ENCODE data around the gene ATG13.

ATG13 gene

DNA sequence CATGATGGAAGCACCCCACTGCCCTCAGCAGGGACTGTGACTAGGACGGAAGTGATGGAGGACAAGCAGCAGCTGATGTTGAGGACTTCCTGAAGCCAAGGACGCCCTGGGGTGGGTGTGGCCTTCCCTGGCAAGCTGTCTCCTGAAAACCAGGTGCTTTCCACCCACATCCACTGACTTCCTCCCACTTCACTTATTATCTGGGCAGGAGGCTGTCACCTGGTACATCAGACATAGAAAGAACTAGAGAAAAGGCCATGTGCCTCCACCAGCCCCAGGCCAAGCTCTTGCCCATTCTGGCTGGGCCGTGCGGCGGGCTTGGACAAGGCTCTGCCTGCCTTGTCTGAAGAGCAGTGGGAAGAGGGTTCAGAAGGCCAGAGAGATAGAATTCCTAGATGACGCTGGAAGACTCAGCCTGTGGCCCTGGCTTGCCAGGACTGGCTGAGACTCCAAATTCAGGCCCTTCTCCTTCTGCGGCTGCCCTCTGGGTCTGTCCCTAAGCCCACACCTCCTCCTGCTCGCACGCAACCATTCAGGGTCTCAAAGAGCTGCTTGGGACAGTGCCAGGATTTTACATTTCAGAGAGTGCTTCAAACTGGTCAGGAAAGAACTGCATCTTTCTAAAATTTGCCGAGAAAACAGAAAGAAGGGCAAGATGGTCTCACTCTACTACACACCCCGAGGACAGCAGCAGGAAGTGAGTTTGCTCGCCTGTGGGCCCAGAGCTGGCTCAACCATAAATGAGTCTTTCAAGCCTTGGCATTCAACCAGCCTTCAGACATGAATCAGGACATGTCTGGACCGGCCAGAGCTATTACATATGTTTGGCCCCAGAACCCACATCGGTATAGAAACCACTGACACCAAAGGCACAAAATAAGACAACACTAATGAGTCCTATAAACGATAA is 69.8 kb downstream of the ATG13 start:
- peak overlapping the region; percentile 99 for H3K27ac ChIP-seq
- DNase-seq (ENCODE audit: low spot score): peak; percentile 84
- ChIA-PET POLR2A (ENCODE audit: low non-redundant PET) (interaction anchor here (1.5 to 2.4 kb wide), 2 partner anchors 11 to 14 kb away, joined by 4 to 28 read pairs; partner anchors contain the start of genes ARHGAP1 and ZNF408), CTCF (interaction anchor here (0.6 kb wide), 1 partner anchor 190 kb away, joined by 4 read pairs; no protein-coding TSS in a partner anchor)
- TF ChIP-seq, protein P1, sequence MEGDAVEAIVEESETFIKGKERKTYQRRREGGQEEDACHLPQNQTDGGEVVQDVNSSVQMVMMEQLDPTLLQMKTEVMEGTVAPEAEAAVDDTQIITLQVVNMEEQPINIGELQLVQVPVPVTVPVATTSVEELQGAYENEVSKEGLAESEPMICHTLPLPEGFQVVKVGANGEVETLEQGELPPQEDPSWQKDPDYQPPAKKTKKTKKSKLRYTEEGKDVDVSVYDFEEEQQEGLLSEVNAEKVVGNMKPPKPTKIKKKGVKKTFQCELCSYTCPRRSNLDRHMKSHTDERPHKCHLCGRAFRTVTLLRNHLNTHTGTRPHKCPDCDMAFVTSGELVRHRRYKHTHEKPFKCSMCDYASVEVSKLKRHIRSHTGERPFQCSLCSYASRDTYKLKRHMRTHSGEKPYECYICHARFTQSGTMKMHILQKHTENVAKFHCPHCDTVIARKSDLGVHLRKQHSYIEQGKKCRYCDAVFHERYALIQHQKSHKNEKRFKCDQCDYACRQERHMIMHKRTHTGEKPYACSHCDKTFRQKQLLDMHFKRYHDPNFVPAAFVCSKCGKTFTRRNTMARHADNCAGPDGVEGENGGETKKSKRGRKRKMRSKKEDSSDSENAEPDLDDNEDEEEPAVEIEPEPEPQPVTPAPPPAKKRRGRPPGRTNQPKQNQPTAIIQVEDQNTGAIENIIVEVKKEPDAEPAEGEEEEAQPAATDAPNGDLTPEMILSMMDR (conservative IDR thresholded peaks at IDR 0.05; ENCODE audit: low read depth): no peak

DNA sequence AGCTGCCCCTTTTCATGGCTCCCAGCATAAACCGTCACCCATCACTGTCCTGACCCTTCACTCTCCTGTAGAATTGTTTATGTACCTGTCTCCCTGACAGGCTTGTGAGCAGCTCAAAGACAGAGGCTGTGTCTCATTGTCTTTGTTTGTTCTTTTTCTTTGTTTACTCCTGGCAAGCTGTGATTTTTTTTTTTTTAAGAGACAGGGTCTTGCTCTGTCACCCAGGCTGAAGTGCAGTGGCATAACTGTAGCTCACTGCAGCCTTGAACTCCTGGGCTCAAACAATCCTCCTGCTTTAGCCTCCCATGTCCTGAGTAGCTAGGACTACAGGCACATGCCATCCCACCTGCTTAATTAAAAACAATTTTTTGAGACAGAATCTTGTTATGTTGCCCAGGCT is 73.3 kb downstream of the ATG13 start:
- H3K27ac ChIP-seq: peak overlapping the region; percentile 51
- no peak for DNase-seq (ENCODE audit: low spot score)
- ChIA-PET POLR2A (ENCODE audit: low non-redundant PET) (no interaction called here), CTCF (no interaction called here)
- TF ChIP-seq, protein P1 (conservative IDR thresholded peaks at IDR 0.05; ENCODE audit: low read depth): no peak

DNA sequence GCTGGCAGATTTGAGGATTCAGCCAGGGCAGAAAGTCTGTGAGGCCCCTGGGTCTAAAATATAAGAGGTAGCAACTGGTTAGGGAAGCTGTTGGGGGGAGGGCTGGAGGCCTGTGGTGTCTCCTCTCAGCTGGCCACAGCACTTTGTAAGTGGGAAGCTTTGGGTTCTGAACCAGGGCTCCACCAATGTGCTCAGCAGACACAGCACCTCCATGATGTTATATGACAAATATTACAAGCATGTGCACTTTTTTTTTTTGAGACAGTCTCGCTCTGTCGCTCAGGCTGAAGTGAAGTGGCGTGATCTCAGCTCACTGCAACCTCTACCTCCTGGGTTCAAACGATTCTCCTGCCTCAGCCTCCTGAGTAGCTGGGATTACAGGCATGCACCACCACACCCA is 75.1 kb downstream of the ATG13 start:
- ChIA-PET POLR2A (ENCODE audit: low non-redundant PET) (no interaction called here), CTCF (interaction anchor here (1.0 kb wide), 1 partner anchor 14 kb away, joined by 3 read pairs; no protein-coding TSS in a partner anchor)
- no peak for DNase-seq (ENCODE audit: low spot score)
- TF ChIP-seq, protein P1 (conservative IDR thresholded peaks at IDR 0.05; ENCODE audit: low read depth): no peak
- peak overlapping the region; percentile 49 for H3K27ac ChIP-seq

DNA sequence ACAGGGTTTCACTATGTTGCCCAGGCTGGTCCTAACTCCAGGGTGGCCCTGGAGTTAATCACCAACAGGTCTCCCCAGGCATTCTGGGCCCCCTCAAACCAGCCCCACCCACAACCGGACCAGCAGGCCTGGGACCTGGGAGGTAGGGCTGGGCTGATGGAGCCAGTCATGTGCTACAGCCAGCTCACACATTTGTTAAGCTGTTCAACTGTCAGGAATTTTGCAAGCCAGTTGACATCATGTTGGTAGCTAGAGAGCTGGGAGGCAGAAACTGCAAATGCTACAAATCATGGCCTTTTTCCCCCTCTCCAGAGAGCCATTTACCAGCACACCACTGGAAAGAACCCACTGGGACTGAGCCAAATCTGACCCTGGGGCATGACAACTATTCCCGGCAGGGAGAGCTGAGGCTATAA is 76.3 kb downstream of the ATG13 start:
- POLR2A ChIA-PET (ENCODE audit: low non-redundant PET): interaction anchor here (0.6 to 0.7 kb wide), 2 partner anchors 8 to 1250 kb away, joined by 3 read pairs; no protein-coding TSS in a partner anchor
- no peak for DNase-seq (ENCODE audit: low spot score)
- TF ChIP-seq, protein P1 (conservative IDR thresholded peaks at IDR 0.05; ENCODE audit: low read depth): no peak
- H3K27ac ChIP-seq: peak overlapping the region; percentile 54
- CTCF ChIA-PET: interaction anchor here (0.5 to 0.6 kb wide), 2 partner anchors 24 to 333 kb away, joined by 4 read pairs; no protein-coding TSS in a partner anchor

DNA sequence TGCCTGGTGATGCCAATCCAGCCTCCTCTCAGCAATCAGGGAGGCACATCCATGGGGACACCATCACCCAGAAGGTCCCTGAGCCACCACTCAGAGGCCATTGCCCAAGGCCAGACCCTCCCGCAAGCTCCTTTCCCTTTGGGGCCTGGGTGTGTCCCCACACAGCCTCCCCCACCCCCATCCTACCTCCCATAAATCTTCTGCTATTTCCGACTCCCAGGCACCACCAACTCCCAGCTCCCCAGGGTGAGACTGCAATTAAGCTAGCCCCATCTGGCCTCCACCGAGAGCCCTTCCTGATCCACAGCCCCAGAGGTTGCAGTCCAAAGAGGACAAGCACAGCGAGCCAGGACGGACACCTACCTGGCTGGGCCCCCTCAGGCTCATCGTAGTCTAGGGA is 76.7 kb downstream of the ATG13 start:
- H3K27ac ChIP-seq: peak overlapping the region; percentile 54
- TF ChIP-seq, protein P1 (conservative IDR thresholded peaks at IDR 0.05; ENCODE audit: low read depth): no peak
- ChIA-PET POLR2A (ENCODE audit: low non-redundant PET) (interaction anchor here (0.7 kb wide), 1 partner anchor 8 kb away, joined by 3 read pairs; no protein-coding TSS in a partner anchor), CTCF (interaction anchor here (0.5 to 0.6 kb wide), 2 partner anchors 25 to 334 kb away, joined by 4 read pairs; no protein-coding TSS in a partner anchor)
- no peak for DNase-seq (ENCODE audit: low spot score)

DNA sequence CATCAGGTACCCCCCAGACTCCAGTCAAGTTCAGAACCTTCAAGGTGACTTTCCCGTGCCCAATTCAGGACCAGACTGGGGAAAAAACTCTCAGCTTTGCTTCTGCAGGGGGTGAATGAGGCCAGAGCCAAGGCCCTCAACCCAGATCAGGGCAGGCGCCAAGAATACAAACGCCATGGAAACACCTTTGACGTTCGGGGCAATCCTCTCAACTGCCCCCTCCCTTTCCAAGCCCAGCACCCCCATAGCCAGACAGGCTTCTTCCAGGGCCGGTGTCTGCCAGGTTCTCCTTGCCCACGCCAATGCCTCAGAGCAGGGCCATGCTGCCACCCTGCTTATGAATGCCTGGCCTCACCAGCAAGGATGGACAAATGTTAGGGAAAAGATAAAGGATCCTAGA is 77.3 kb downstream of the ATG13 start:
- DNase-seq (ENCODE audit: low spot score): no peak
- CTCF ChIA-PET: no interaction called here
- POLR2A ChIA-PET (ENCODE audit: low non-redundant PET): no interaction called here
- TF ChIP-seq, protein P1 (conservative IDR thresholded peaks at IDR 0.05; ENCODE audit: low read depth): no peak
- peak overlapping the region; percentile 54 for H3K27ac ChIP-seq

Measured in RWPE1 (cell line).